Measurements from ENCODE around the gene SF1. TPM values are rescaled to one million over a fixed set of nuclear protein-coding genes. Genes with fewer than 3 reads are reported as not detected.

Gene SF1
- total and polyA plus RNA-seq, 9 of the 15 experiments (the other 6 are each of a cell fraction or from before 2014, with no cell fraction given): 13.1 to 334 (median 111) TPM

- no peak for TF ChIP-seq CHD7 (IDR thresholded peaks at IDR 0.05; ENCODE audit: low read depth, low read length)
- no peak for TF ChIP-seq RFX5 (IDR thresholded peaks at IDR 0.05; ENCODE audit: low read depth, low read length)
- TF ChIP-seq RFX7 (CRISPR knock-in tag; IDR thresholded peaks at IDR 0.05): no peak
- TF ChIP-seq L3MBTL2 (IDR thresholded peaks at IDR 0.05): no peak
- TF ChIP-seq MYNN (IDR thresholded peaks at IDR 0.05): no peak
- no peak for TF ChIP-seq MYNN (CRISPR knock-in tag; IDR thresholded peaks at IDR 0.05)
- no peak for TF ChIP-seq FOXA3 (CRISPR knock-in tag; conservative IDR thresholded peaks at IDR 0.05 in 1 of 2, IDR thresholded peaks at IDR 0.05 in 1 of 2)
- TF ChIP-seq ZBTB11 (CRISPR knock-in tag; IDR thresholded peaks at IDR 0.05): no peak
- TF ChIP-seq MTA1 (IDR thresholded peaks at IDR 0.05; ENCODE audit: borderline replicate concordance): no peak
Measured at GRCh38 chr11:64789331-64790204, 11.2 kb upstream of the SF1 start (continued).

Data from K562 (cell line).